IPS-NIHi11 (cell line): Measurements from ENCODE around the gene MSH5.
A peak's percentile ranks its signal among the peaks of the same experiment; 100 is the strongest.
"Not testable (repeated sequence)": the region's sequence is repeated elsewhere in the genome, so short reads cannot be mapped to it uniquely, and the experiment has no call there.

ENCODE experiments used
- DNase-seq: peaks from one replicate; pipeline ENCODE4 v3.0.0; 2012; ENCODE audit warnings: mixed read lengths, low spot score

Gene MSH5

DNA sequence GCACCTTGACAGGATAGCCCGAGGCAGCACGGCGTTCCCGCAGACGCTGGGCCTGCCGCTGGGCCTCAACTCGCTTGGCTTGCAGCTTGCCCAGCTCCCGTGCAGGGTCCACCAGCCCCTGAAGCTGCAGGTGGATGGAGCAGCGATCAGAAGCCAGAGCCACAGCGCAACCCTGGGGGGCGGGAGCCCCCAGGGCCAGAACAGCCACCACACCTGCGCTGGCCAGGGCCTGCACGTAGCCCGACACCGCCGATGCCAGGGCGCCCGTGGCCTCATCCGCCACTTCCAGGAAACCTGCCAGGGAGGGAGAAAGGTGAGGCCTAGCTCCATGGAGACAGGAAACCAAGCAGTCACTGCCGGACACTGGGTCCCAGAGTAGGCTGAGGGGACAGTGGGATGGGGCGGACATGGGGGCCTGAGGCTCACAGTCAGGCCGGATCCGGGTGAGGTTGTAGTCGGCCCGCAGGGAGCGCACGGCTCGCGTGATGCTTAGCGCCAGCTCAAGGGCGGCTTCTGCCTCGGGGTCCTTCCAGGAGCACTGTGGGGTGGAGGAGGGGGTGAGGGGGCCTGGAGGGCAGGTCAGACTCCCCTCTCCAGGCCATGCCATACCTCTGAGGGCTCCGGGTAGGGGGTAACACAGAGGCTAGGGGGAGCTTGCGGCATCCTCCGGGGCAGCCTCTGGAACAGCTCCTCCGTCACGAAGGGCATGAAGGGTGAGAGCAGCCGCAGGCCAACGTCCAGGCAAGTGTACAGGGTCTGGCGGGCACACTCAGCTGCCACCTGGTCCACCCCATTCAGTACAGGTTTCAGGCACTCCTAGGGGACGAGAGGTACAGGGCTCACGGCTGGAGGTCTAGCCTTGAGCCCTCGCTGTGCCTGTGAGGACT is 39.4 kb downstream of the MSH5 start:
- DNase-seq, result no peak

DNA sequence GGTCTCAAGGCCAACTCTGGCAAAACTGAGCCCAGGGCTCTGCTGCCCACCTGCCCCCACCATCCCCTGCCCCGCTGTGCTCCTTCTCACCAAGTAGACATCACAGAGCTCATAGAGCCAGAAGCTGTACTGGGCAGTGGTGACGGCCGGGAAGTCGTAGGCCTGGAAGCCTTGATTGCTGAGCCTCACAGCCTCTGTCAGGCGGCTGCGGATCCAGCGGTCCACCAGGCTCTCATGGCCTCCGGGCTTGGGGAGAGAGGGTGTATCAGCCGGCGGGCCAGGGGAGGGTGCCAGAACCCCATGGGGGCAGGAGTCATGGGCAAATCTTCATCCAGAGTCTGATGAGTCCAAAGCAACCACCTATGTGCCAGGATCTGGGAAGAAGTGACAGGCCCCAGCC is 40.1 kb downstream of the MSH5 start:
- DNase-seq, result no peak

DNA sequence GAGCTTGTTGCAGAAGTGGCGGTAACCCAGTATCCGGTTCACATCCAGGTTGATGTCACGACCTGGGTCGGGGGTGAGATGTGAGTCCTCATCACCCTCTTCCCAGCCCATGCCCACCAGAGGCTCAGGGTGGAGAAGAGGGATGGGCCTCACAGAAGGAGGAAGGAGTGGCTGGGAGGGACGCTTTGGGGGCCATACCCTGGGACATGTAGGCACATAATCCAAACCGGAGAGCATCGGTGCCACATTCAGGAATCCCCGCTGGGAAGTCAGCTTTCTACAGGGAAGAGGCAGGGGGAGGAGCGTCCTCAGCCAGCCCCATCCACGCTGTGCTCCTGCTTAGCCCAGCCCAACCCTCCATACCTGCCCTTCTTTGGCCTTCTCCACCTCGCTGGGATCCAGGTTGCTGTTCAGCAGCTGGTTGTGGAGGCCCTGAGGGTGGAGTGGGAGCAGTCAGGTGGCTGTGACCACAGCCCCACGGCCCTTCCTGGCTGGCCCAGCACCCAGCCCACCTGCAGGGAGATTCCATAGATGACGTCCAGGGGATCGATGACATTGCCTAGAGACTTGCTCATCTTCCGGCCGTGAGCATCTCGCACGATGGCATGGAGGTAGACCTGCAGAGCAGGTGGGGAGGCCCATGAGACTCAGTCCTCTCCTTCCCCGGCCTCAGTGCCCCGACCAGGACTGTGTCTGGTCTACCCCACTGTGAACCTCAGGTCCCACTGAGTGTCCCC is 40.9 kb downstream of the MSH5 start:
- no peak for DNase-seq

DNA sequence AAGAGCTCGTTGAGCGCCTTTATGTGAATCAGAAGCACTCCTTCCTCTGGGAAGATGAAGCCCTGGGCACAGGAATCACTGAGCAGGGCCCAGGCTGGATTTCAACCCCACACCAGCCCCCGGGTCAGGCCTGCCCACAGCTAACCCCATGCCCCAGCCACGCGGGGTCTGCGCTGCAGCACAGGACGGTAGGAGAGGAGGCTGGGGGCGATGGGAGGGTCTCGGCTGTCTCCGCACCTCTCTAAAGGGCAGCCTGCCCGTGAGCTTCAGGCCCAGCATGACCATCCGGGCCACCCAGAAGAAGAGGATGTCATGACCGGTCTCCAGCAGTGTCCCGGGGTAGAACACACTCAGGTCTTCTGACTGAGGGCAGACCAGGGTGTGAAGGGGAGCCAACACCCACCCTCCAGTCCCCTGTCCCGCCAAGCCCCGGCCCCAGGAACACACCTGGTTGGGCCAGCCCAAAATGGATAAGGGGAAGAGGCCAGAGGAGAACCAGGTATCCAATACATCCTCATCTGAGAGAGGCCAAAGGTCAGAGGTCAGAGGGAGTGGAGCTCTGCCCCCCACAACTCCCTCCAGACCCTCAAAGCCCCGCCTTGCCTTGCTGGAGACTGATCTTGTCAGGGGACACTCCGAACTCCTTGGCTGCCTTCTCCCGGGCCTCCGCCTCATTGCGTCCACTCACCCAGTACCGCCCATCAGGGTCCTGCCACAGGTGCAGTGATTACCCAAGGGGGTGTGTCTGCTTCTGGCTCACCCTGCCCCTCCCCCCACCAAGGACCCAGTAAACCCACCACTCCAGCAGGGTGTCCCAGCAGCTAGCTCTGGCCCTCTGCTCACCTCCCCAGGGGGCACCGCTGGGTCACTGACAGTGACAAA is 41.7 kb downstream of the MSH5 start:
- DNase-seq, result no peak

DNA sequence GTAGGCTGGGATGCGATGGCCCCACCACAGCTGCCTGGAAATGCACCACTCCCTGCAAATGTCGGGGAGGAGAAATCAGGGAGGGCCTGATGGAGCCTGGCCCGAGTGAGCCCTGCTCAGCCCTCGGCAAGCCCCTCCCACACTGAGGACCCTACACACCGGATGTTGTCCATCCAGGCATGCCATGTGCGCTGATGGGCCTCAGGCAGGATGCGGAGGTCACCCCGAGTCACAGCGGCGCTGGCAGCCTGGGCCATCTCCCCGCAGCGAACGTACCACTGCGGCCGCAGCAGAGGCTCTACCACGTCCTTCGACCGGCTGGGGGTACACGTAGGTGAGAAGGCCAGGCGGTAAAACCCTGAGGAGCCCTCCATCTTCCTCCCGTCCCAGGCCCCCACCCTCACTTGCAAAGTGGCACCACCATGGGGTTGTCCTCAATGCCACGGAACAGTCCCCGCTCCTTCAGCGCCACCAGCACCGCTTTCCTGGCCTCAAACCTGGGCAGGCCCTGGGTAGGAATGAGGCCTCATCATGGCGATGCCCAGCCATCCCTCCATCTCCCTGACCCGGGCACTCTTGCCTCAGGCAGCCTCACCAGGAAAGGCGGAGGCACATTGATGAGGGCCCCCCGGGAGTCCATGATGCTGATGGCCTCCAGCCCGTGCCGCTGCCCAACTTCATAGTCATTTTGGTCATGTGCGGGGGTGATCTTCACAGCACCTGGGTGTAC is 42.5 kb downstream of the MSH5 start:
- no peak for DNase-seq

DNA sequence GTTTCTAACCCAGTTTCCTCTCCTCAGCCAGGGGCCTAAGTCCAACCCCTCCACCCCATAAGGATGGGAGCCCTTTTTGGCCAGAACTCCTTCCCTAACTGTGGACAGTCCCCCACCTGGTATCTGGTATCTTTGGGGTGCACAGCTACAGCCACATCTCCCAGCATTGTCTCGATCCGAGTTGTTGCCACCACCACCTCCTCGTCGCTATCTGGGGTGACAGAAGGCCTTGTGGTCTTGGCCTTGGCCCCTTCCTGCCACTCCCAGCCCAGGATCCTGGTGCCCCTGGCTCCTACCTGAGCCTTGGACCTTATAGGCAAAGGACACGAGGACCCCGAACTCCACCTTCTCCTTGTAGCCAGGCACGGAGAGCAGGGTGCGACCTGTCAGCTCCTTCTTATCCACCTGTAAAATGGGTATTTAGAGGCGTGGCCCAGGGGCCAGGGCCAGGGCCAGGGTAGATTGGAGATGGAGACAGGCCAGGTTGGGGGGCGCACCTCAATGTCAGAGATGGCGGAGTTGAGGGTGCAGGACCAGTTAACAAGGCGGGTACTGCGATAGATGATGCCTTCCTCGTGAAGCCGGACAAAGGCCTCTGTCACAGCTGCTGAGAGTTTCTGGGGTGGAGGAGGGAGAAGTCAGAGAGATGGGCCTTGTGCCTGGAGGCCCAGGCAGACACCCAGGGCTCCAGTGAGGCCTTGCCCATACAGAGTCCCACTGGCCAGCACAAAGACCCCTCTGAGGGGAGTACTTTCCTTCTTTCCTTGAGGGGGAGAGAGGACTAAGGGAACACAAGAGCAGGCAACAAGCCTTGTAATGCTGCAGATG is 44.5 kb downstream of the MSH5 start:
- peak; percentile 2 for DNase-seq

DNA sequence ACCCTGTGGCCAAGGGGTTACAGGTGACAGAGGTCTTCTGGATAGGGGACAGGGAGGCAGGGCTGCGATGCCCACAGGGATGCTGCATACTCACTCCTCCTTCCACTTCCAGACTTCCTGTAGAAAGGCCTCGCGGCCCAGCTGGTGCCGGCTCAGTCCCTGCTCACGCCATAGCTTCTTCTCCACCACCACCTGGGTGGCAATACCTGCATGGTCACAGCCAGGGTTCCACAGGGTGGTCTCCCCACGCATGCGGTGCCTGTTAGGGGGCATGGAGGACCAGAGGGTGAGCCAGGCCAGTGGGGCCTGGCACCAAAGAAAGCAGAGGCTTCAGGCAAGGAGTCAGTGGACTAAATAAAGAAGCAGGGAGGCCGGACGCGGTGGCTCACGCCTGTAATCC is 45.7 kb downstream of the MSH5 start:
- DNase-seq, result peak; percentile 2

DNA sequence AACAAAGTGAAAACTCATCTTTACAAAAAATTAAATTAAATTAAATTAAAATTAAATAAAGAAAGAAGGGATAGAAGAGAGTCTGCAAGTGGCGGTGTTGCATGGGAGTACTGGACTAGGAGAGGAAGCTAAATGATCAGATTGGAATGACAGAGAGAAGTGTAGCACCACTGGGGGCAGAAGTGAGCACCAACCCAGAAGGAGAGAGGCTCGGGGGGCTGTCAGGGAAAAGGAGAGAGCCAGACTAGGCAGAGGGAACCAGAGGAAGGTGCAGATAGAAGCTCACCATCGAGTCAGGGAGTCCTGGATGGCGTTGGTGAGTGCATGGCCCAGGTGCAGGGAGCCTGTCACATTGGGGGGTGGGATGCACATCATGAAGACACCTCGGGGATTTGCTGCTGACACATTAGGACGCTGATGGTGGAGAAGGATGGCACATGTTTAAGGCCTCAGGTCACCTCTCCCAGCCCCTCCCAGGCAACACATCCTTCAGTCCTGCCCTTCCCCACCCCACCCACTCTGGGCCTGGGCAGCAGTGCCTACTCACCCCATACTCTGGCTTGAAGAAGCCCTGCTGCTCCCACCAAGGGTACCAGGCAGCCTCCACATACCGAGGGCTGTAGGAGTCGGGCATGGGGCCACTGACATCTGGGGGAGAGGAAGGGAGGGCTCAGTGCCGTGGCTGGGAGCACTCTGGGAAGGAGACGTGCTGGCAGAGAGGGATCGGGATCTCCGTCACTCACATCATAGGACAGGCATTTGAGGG is 51.7 kb downstream of the MSH5 start:
- DNase-seq, result peak; percentile 87

DNA sequence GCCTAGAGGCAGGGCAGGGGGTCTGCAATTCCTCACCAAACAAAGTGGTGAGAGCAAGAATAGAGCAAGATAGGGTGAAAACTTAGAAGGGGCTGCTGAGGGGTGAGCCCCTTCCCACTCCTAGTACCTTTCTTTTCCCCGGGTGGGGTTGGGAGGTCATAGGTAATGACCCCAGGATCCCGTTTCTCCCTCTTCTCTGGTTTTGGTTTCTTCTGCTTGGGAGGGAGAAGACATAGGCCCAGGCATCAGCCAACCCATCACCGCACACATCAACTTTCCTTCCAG is 52.2 kb downstream of the MSH5 start:
- no peak for DNase-seq

DNA sequence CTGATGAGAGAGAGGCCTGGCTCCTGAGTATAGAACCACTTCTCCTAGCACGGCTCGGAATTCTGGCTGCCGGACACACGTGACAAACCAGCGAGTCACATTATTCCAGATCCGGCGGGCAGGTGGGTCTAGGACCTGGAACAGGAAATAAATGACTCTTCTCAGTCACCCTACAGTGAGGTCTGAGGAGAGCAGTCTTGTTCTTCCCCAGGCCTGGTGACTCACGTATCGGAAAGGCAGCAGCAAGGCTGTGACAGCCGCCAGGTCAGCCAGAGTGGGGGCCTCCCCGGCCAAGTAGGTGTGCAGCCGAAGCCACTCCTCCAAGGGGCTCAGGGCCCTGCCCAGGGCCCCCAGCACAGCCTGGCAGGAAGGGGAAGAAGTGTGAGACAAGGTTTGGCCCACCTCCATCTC is 53.0 kb downstream of the MSH5 start:
- DNase-seq, result peak; percentile 5

DNA sequence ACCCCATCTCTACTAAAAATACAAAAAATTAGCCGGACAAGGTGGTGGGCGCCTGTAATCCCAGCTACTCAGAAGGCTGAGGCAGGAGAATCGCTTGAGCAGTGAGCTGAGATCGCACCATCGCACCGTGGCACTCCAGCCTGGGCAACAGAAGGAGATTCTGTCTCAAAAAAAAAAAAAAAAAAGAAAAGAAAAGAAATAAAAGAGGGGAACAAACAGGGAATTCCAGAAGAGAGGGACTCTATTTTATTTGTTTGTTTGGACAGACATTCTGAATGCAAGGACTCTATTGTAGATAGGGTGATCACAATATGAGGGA is 54.1 kb downstream of the MSH5 start:
- DNase-seq, result not testable (repeated sequence)

DNA sequence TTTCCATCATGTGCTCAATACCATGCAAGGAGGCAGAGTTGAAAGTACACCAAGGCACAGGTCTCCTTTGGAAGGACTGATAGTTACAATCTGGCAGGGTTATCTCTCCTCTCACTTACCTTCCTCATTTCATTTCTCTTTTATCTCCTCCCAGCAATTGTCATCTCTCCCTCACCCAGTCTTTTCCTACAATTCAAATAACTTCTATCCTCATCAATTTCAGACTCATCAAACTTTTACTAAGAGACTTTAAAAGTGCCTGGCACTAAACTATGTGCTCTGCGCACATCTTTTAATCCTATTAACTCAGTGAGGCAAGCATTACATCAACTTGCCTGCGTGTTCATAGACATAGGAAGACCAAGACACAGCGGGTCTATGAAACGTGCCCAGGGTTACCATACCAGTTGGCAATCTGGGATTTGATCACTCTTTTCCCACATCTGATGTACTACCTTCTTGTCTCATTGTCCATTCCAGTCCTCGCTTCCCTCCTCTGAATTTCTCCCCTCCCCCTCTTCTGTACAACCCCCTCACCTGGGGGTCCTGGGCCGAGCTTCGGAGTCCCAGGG is 54.6 kb downstream of the MSH5 start:
- DNase-seq, result peak; percentile 33

DNA sequence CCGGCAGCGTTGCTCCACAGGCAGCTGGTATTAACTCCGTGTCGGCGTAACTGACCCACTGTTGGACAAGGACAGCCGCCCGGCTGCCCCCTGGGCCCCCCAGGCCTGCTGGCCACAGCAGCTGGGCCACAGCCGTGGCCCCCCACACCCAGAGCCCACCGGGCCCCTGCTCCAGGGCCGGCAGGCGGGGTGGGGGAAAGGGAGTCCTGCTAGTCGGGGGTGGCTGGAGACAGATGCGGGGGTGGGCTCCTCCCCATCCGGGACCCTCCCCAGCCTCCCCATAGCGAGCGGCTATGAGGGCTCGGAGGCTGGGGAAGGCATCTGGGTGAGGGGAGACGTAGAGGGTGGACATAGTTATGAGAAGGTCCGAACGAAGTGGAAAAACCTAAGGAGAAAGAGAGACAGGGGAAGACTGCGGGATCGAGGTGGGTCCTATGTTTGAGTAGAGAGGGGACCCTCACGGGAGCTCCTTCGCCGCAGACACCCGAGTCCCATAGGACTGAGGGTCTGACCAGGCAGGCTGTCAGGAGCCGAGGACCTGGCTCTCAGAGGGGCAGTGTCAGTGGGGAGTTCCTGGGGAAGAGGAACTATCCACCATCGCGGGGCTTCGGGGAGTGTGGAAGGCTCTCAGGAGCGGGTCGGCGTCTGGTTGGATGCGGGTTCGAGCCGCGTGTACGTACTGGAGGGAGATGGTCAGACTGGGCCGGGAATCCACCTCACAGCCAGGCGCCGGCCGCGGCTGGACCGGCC is 55.2 kb downstream of the MSH5 start:
- DNase-seq, result peak; percentile 49

DNA sequence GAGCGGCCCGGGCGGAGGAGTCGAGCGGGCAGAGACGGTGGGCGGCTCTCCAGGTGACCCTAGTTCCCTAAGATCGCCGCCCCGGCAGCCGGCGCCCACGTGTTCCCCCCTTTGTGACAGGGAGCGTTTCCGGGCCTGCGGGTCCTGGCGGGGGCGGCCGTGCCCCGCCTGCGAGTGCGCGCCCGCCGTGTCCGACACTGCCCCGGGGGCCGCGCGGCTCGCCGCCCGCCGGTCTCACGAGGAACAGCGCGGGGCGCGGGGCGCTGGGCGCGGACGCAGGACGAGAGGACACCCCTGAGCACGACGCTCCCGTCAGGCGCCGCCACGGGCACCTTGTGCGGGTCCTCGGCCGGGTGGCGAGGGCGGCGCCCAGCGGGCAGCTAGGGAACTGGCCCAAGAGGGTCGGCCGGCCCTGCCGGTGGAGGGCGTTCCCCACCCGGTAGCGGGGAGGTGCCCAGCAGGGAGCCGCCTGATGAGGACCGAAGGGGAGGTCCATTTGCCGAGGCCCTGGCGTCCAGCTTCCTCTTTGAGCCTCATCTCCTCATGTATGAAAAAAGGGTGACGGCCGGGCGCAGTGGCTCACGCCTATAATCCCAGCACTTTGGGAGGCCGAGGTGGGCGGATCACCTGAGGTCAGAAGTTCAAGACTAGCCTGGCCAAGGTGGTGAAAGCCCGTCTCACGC is 56.0 kb downstream of the MSH5 start, which contains the start of gene VARS1:
Gene VARS1, minus strand, starts transcription at position 137 of the 683 bp plus-strand sequence. CDS start 535 bp downstream, outside the sequence.
- peak; percentile 99 for DNase-seq

DNA sequence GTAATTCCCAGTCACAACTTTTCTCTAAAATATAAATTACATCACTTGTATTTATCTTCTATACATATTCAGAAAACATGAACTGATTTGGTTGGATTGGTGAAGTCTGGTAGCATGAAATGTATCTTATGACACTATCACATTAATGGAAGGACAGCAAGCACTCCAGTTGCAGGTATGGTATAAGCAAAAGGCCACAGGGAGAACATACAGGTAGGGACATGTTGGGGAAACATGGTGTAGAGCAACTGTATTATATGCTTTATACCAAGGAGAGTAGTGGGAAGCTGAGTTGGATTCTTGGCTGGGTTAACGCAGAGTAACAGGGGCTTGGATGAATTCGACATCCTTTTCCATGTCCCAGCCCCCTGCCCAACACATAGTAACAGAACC is 57.2 kb downstream of the MSH5 start:
- DNase-seq, result no peak

DNA sequence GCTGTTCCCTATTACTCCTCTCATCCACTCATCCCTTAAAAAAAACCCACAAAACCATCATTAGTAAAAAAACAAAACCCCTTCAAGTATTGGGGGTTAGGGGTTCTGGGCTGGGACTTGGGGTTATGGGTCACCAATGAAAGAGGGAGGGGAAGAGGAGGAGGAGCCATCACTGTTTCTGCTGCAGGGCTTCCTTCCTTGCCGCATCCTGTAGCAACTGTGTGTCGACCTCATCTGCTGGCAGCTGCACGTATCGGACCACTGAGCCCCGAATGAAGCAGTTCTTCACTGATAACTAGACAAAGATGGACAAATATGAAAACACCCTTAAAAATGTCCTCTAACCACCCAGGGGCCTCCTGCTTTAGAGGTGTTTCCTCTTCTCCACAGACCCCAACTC is 57.8 kb downstream of the MSH5 start:
- no peak for DNase-seq

DNA sequence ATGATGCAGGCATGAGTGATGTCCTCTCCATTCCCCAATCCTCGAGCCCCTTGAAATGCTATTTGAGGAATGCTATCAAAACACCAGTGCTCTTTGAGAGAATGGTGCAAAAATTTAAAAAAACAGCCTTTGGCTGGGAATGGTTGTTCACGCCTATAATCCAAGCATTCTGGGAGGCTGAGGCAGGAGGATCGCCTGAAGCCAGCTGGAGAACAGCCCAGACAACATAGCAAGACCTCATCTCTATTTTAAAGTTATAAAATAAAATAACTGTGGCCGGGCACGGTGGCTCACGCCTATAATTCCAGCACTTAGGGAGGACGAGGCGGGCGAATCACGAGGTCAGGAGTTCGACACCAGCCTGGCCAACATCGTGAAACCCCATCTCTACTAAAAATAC is 60.0 kb downstream of the MSH5 start:
- DNase-seq, result no peak
